Hepatocyte (in vitro differentiated cells): ENCODE measurements around the gene TNFAIP2.

Experiments used
- CTCF ChIP-seq: fragments of 200-600 bp; sonication (generic); IDR thresholded peaks from 2 replicates; pipeline ENCODE4 v1.5.1; 2016; ENCODE audit warnings: antibody characterized with exemption, mild to moderate bottlenecking; ENCODE audit not compliant: poor library complexity
- EZH2phosphoT487 ChIP-seq: fragments of 200-600 bp; sonication (generic); IDR thresholded peaks from one replicate; pipeline ENCODE4 v1.6.1; 2018; ENCODE audit warnings: antibody characterized with exemption, mild to moderate bottlenecking, low read depth, moderate library complexity; ENCODE audit not compliant: unreplicated experiment, severe bottlenecking

DNA sequence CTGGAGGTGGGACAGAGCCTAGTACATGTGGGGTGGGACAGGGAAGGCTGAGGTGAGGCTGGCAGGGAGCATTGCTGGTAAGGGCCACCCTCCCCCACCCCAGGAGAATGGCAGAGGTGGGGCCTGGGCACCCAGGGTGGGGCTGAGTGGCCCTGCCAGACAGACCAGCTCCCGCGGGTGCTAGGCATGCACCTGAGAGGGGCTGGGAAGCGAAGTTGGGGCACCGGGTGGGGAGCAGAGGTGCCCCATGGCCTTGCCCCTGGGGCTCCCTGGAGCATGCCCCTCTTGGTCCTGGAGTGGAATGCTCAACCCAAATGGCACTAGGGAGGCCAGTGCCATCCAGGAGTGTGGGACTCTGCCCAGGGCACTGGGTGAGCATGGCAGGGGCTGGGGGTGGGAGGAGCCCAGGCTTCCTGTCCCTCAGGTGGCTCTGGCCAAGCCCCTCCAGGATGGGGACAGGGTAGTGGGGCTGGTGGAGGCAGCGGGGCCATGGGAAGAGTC is 1.3 kb downstream of the TNFAIP2 start:
- TF ChIP-seq CTCF = no peak
- TF ChIP-seq EZH2phosphoT487 = no peak
